Anterior cingulate cortex (tissue), 58 donors: ENCODE data around the gene HIP1.
"Not testable (repeated sequence)": the region's sequence is repeated elsewhere in the genome, so short reads cannot be mapped to it uniquely, and the experiment has no call there.

Experiments used
- DNase-seq, 58 donors: peaks; one replicate each; lab custom pipeline; 2025; lab: John Stamatoyannopoulos, UW

HIP1 gene

DNA sequence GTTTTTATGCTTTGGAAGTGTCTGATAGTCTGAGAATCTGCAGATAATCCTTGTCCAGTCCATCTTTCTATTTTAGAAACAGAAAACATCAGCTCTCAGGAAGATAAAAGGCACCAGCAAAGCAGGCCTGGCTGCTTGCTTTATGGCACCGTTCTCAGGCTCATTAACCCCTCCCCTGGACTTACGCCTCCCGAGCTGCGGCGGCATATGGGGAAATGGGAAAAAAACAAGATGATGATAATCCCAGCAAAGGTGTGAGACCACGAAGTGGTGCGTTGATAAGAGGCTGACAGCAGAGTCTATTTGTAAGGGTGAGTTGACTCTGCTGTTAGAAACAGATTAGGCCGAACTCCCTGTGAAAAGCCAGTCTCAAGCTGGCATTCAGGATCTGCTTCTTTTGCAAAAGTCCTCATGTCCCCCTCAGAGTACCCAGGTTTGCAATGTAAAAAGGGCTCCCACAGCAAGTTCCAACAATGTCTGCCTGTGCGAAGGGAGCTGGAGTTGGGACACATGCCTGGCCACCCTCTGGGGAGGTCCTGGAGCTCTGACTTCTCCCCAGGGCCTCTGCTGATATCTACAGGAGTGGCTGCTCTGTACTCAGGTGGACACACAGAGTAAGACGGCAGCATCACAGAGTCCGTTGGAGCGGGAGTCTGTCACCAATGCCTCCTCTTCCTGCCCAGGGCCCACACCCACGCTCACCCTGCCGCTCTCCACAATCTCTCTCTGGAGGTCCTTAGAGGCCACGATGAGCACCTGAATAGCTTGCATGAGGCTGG, 192.3 kb downstream of the HIP1 start:
- no peak for DNase-seq

DNA sequence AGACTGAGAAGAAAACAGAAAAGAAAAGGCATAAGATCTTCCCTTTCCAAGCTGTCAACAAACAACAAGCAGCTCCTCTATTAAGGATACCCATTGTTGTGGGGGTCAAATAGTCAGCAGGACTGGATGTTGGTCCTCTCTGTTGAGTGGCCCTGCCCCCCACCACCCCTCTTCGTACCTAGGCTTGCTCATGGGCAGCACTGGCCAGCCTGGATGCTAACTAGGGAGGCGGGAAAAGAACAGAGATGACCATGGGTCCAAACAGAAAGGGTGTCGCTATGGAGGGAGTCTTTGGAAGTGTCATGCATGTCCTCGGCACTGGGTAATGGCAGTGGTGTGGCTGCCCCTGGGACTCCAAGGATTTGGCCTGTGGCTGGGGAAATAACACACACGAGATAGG, 201.0 kb downstream of the HIP1 start:
- DNase-seq = no peak

DNA sequence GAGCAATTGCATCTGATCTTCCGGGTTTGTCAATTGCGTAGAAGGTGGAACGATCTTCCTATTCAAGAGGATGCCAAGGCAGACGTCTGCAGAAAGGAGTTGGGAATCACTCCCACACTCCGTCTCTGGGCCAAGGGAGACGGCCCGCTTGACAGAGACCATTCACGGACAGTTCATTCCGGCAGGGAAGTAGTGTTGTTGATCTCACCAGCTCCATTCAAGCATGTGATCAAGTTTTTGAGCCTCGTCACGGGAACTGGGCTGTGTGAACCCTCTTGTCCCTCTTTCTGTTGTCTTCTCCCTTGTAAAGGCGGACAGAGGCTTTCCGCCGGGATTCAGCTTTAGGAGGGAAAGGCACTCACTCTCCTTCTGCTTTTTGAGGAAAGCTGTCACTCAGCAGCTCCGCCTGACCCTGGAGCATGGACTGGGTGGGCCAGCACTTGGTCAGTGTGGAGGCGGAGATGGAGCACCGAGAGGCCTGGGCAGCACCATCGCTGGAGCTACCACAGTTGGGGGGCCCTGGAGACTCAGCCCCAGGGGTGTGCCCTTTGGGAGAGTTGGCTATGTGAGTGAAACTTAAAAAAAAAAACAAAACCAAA, 201.7 kb downstream of the HIP1 start:
- DNase-seq = no peak

- DNase-seq = no peak
Measured at GRCh38 chr7:75536491-75536890, 202.2 kb downstream of the HIP1 start.

DNA sequence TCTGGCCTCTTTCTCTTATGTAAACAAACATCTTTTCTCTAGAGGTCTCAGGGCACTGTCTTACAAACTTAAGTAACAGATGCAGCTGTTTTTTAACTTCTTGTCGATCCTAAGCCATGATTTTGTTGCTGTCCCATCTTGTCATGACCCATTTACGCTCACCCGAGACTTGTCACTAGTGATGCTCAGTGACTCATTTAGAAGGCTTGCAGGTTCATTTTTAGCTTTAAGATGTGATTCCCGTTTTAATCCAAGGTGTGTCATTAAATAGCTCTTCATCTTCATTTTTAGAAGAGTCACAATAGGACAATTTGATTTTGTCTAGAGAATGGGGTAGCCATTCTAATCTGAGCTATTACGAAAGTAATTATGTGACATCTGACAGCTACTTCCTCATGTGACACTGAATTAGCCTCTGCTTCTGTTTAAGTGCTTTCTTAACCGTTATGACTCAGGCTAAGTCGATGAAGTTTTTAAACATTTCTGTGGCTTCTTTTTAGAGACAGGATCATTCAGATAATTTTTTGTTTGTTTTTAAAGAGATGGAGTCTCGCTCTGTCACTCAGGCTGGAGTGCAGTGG, 203.9 kb downstream of the HIP1 start:
- DNase-seq = no peak

- DNase-seq = no peak
Measured at GRCh38 chr7:75533926-75534325, 204.8 kb downstream of the HIP1 start.

DNA sequence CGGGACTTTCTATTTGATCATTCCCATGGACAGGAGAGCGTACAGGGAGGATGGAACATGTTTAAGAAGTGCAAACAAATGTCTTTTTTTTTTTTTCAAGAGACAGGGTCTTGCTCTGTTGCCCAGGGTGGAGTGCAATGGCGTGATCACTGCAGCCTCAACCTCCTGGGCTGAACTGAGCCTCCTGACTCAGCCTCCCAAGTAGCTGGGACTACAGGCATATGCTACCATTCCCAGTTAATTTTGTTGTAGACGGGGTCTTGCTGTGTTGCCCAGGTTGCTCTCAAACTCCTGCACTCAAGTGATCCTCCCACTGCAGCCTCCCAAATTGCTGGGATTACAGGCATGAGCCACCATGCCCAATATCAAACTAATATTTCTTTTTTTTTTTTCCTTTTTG, 206.1 kb downstream of the HIP1 start:
- no peak for DNase-seq

DNA sequence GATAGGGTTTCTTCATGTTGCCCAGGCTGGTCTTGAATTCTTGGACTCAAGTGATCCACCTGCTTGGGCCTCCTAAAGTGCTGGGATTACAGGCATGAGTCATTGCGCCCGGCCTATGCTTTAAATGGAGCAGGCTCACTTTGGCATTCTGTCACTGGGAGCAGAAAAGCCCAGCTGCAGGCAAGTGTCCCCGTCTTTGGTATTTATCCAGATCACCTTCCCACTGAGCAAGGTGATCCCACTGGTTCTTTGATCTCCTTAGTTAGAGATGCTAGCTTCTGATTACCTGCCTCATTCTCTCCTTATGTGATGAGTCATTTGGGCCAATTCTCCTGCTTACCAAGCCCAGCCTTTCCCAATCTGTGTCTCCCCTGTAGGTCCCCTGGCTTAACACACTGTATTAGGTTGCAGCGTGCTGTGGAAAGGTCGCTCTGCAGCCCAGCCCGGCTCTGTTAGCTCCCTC, 207.4 kb downstream of the HIP1 start:
- no peak for DNase-seq

DNA sequence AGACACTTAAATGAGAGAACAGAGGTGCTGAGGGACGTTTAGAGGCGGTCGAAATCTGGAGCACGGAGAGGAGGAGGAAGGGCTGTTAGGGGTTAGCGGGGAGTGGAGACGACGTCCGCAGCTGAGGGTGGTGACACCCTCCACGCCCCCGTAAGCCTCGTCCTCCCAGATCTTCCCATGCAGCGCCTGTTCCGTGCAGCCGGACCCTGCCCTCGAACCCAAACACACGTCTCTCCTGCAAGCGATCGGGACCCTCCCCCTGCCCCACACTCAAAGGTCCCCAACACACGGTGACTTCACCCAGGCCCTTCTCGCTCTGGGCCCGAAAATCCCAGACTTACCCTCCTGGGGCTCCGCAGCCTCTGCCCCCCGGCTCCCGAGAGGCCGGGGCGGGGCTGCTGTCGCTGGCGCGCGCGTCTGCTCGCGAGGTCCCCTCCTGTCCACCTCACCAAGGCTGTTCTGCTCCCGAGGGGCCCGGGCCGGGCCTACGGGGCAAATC, 211.5 kb downstream of the HIP1 start:
- DNase-seq = peak in 1 of 58 donors; percentile 38

- not testable (repeated sequence) for DNase-seq
Measured at GRCh38 chr7:75521727-75522126, 217.0 kb downstream of the HIP1 start.

- not testable (repeated sequence) for DNase-seq
Measured at GRCh38 chr7:75518842-75519241, 219.9 kb downstream of the HIP1 start.

GRCh38 chr7:75509033-75509432, 229.7 kb downstream of the HIP1 start:
- not testable (repeated sequence) for DNase-seq

DNA sequence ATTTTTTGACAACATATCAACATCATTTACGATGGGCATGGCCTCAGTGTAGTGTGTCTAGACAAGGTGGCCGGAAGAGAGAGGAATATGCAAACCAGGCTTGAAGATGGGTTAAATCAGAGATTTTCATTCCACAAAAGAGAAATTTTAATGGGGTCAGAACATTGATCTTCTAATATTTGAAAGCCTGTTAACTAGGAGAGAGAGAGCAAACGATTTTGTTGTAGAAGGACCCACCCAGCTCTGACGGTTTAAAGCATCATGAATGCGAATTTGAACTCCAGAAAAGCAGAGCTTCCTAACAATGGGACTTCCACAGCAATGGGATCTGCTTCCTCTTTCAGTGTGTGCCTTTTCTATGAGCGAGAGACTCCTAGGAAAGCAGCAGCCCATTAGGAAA, 246.7 kb downstream of the HIP1 start, which contains the start of gene SPDYE5:
Gene SPDYE5 (plus strand): TSS at position 301 of the 400 bp plus-strand sequence. CDS start 1,728 bp downstream, outside the sequence.
- DNase-seq = not testable (repeated sequence)

- DNase-seq = peak; percentile 16 to 93 (median 84)
Measured at GRCh38 chr7:75485979-75486643, 252.6 kb downstream of the HIP1 start, which contains the start of gene POM121C. POM121C (minus strand) TSS chr7:75486299; CDS start chr7:75441496, 44,803 bp downstream.

GRCh38 chr7:75485355-75485978, 253.3 kb downstream of the HIP1 start:
- DNase-seq = peak in 2 of 58 donors; percentile 0 to 10
